ENCODE data around the gene LDLR.
"Not testable (repeated sequence)": the region's sequence is repeated elsewhere in the genome, so short reads cannot be mapped to it uniquely, and the experiment has no call there.

The LDLR gene

GRCh38 chr19:11142528-11143171, 53.4 kb downstream of the LDLR start:
- peak in 1 of 2 experiments; percentile 13 for DNase-seq

DNA sequence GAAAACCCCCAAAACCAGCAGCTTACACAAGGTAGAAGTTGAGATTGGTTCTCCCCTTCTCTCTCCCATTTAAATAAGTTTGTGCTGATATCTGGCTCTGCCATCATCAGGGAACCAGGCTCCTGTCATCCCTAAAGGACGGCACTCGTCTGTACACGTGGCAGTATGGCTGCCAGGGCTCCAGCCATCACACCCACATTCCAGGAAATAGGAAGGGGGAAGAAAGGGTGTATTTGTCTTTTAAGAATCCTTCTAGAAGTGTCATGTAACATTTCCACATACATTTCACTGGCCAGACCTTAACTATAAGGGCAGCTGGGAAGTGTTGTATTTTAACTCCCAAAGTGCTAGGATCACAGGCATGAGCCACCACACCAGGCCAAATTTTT, 56.3 kb downstream of the LDLR start:
- DNase-seq = no peak

DNA sequence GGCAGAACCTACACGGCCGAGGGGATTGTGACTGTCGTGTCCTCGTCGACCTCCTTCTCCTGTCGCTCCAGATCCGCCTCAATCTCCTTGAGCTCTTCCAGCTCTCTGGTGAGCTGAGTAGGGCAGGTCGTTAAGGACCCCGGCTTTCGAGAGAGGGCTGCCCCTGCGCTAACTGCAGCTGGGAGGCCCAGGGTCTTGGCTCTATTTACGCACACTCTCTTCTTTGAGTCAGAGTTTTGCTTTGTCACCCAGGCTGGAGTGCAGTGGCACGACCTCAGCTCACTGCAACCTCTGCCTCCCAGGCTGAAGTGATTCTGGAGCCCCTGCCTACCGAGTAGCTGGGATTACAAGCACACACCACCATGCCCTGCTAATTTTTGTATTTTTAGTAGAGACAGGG, 58.7 kb downstream of the LDLR start:
- DNase-seq = no peak

DNA sequence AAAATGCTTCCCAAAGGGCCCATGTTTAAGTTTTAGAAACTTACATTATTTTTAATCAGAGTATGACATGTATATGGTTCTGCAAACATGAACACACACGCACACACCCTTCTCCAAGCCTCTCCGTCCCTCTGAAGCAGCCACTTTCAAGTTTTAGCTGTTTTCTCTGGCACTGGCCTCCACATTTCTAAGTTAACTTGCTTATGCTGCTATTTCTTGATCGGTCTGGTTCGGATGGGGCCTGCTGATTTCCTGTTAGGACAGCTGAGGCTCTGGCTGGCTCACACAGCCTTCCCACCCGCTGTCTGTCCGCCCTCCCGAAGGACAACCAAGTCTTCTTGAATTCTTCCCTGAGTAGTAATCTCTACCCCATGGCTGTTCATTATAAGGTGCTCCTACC, 61.9 kb downstream of the LDLR start:
- DNase-seq = no peak

- no peak for DNase-seq
Measured at GRCh38 chr19:11152318-11153062, 63.2 kb downstream of the LDLR start.

- DNase-seq = no peak
Measured at GRCh38 chr19:11154683-11155047, 65.4 kb downstream of the LDLR start.

DNA sequence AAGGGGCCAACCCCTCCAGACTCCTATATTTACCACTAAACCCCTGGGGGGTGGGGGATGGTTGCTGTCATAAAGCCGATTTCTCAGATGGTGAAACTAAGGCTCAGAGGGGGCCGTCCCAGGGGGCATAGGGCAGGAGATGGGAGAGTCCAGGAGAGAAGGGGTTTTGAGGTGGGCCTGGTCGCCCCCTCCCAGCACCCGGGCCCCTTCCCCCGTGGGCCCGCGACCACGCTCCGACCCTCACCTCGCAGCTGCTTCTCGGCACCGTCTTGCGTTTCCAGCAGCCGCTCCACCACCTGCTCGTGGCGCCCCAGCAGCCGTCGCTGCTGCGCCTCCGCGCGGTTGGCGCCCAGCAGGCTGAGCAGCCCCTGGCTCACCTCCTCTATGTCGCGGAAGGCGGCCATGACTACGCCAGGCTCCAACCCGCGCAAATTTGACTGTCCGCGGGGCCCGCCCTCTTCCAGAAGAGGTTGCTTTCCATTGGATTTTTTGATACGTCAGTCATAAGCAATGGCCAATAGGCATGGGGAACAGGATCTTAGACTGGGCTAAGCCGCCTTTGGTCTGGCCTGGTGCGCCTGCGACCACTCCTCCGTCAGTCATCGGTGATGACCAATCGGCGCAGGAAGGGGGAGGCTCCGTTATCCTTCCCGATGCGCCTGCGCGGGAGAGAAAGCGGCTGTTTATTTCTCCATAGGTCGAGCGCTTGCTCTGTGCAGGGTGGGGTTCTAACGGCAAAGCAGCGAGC, 66.3 kb downstream of the LDLR start, which contains the start of gene SPC24:
Gene SPC24 (minus strand): TSS at position 410 of the 748 bp plus-strand sequence. CDS start 6 bp downstream, at position 404.
- DNase-seq = peak; percentile 98

GRCh38 chr19:11159598-11160439, 70.6 kb downstream of the LDLR start:
- peak in 1 of 2 experiments; percentile 60 for DNase-seq

- not testable (repeated sequence) for DNase-seq
Measured at GRCh38 chr19:11160440-11160768, 71.1 kb downstream of the LDLR start.

DNA sequence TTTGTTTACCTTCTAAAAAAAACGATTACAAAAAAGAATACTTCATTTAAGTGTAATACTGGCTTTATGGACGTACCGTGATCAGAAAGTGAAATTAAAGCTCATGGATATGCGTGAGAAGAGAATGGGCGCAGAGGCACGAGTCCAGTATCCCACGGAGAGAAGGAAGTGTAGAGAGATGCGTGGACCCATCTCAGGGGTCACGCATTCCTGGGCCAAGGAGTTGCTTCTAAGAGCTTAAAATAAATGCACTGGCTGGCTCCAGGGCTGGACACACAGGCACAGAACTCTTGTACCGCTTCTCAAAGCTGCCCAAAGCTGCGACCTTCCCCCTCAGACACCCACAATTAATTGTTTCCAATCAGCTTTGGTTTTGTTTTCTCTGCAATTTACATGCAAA, 75.0 kb downstream of the LDLR start:
- DNase-seq = no peak

DNA sequence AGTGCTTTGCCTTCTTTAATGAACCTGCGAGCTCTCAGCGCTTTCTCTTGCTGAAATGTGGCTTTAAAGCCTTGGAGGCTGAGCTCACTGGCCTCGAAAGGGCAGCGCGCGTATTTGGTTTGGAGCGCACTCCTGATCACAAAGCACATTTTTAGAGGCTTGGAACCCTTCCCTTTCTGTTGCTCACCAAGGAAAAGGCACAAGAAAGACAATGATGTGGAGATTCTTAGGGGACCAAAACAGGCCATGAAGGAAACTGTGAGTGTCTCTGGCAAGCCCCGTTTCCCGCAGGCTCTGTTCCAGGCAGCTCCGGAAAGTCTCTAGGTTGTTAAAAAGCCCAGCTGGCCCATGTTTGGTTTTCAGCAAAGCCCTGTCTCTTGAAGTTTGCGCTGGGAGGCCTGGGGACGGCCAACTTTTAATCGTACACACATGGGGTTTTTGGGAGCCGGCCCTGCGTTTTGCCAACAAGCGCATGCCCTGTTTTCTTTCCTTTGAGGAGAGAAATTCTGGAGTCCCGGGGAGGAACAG, 75.7 kb downstream of the LDLR start:
- DNase-seq = no peak

DNA sequence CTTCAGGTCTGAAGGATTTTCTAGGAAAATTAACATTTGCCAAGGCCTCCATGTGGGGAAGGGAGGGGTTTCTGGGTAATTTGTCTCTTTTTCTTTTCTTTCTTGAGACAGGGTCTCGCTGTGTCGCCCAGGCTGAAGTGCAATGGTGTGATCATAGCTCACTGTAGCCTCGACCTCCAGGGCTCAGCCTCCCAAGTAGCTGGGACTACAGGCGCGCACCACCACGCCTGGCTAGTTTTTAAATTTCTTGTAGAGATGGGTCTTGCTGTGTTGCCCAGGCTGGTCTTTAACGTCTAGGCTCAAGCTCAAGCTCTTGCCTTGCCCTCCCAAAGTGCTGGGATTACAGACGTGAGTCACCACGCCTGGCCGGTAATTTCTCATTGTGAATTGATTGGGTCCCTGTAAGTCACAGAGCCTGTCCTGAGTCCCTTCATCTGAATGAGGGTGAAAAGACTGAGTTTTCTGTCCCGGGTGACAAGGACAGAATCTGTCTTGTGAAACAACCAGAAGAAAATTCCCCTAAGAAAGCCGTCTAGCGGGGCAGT, 76.3 kb downstream of the LDLR start:
- no peak for DNase-seq

DNA sequence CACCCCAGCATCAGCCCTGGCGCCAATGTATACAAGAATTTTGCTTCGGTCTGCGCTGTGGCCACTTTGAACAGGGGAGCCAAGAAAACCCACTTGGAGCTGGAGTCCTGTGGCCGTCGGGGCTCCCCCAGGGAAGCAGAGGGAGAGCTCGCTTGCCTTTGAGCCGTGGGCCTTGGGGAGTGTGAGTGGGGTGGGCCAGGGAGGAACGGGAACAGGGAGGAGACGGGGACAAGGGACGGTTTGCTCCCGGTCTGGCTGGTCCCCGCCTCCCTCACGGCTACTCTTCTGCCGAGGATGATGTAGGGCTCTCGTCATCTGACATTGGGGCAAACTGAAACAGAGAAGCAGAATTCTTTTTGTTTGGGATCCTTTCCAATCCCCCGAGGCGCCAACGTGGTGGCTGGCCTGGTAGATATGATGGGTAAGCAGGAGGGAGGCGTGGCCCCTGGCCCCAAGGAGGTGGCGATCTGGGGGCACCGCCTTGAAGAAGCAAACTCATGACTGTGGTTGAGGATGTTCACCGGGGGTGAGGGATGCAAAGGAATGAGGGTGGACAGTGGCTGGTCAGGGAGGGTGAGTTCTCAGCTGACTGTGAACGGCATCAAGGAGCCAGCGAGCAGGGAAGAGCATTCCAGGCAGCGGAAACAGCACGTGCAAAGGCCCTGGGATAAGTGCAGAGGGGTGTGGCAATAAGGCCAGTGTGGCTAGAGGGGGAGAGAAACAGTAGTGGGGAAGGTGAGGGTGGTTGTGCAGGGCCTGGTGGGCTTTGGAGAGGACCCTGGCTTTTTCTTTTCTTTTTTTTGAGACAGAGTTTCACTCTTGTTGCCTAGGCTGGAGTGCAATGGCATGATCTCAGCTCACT, 77.2 kb downstream of the LDLR start:
- no peak for DNase-seq

GRCh38 chr19:11168568-11168967, 79.3 kb downstream of the LDLR start:
- no peak for DNase-seq

DNA sequence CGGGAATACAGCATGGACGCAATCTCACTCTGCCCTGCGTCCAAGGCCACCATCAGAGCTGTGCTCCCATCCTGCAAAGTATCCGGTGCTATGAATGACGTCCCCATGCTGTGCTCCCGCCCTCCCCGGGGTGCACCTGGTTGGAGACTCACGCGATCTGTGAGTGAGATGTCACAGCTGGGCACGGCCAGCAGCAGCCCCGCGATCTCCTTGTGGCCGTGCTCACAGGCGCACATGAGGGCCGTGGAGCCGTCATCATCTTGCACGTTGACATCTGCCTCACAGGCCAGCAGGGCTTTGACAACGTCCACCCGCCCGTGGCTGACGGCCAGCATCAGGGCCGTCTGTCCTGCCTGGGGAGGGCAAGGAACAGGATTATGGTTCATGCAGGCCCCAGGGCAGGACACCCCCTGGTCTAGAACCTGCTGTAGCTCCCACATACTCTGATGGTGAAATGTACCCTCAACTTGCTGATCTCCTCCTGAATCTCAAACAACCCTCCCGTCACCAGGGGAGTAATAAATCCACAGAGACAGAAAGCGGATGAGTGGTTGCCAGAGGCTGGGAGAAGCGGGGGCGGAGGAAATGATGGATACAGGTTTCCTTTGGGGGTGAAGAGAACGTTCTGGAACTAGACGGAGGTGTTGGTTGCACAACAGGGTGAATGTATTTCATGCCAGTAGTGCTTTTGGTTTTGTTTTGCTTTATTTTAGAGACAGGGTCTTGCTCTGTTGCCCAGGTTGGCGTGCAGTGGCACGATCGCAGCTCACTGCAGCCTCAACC, 80.8 kb downstream of the LDLR start:
- DNase-seq = no peak

DNA sequence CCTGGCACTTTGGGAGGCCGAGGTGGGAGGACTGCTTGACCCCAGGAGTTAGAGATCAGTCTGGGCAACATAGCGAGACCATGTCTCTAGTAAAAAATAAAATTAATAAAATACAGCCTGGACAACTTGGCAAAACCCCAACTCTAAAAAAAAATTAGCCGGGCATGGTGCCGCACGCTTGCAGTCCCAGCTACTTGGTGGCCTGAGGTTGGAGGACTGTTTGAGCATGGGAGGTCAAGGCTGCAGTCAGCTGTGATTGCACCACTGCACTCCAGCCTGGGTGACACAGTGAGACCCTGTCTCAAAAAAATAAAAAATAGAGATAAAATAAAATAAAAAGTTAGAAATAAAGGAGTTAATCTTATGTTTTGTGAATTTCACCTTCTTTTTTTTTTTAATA, 81.9 kb downstream of the LDLR start:
- DNase-seq = no peak

DNA sequence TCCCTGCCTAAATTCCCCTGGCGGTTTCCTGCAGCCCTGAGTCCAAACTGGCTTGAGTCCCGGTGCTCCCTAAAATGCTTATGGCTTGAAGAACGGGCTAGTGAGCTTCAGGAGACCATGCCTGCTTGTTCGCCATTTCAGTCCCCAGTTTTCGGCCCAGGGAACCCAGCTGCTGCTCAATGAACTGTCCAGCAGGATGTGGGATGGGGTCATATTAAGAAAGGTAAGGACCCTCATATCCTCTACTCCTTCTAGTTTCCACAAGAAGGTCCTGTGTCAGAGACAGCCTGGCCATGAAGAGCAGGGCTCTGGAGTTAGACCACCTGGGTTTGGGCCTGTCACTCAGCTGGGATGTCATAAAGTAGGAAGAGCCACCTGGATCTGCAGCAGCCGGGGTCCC, 83.3 kb downstream of the LDLR start:
- DNase-seq = no peak

- no peak for DNase-seq
Measured at GRCh38 chr19:11173516-11174155, 84.4 kb downstream of the LDLR start.

GRCh38 chr19:11174336-11174735, 85.1 kb downstream of the LDLR start:
- DNase-seq = no peak

GRCh38 chr19:11175920-11176319, 86.7 kb downstream of the LDLR start:
- no peak for DNase-seq
